A549 treated with DMSO at 1 μM for 4 hours (cell line): ENCODE results near the gene C1orf198. TPM values are rescaled to one million over a fixed set of nuclear protein-coding genes. Genes with fewer than 3 reads are reported as not detected.

ENCODE experiments used
- total RNA-seq: library from RNA; stranded (reverse); fragments of 200-300 nt; extraction: Qiagen RNA extraction; gene quantifications from 5 replicates; pipeline ENCODE4 v1.2.3, GENCODE V29; 2022; ENCODE audit warnings: low read depth

The C1orf198 gene
- 15.8 to 20.4 TPM (median 18.7 TPM) in 5 replicates for total RNA-seq

DNA sequence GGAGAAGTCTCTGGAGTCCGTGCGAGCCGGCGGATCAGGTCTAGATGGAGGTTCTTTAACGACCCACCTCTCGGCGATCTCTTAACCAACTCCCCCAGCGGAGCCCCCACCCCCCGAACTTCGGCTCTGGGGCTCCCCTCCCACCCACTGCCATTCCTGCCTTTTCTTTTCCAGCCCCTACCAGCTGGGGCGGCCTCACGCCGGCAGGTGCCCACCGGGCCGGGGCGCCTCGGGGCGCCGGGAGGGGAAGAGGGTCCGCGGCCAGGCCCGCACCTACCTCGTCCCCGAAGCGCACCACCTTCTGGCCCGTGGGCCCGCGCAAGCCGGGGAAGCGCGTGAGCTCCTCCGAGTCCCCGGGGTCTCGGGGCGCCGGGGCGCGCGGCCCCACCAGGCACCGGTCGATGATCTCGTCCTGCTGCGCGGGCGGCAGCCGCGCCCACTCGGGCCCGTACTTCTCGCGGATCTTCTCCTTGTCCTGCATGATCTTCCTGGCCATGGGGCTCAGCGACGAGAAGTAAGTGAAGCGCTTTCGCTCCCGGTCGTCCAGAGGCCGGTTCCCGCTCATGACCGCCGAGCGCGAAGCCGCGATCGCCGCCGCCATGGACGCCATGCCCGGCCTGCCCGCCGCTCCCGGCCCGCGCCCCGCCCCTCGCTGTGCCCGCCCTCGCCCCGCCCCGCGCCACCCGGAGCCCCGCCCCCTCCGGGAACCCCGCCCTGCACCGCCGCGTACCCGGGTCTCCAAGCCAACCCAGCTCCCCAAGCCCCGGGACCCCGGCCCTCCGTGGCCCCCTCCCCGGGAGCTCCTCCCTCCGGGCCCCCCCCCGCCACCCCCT is at the start of gene C1orf198:
C1orf198 (minus strand) TSS at position 619 of the 833 bp plus-strand sequence; CDS start at position 610, 9 bp downstream.

Other genes starting within 250 kb of the C1orf198 start
- 19.3 to 23.2 TPM (median 21.3 TPM) in 5 replicates for gene COG2, start 226.0 kb downstream of the C1orf198 start, total RNA-seq
- 0.08 to 0.17 TPM (median 0.14 TPM) in 5 replicates for gene AGT, start 154.4 kb downstream of the C1orf198 start, total RNA-seq
- not detected in 5 replicates for gene CAPN9, start 121.1 kb downstream of the C1orf198 start, total RNA-seq
- gene TTC13, start 110.3 kb upstream of the C1orf198 start, total RNA-seq: 8.3 to 11.4 TPM (median 9.8 TPM) in 5 replicates
- gene ARV1, start 110.6 kb upstream of the C1orf198 start, total RNA-seq: 23.6 to 26.4 TPM (median 25.5 TPM) in 5 replicates
- 13.8 to 19.8 TPM (median 16.2 TPM) in 5 replicates for gene FAM89A, start 171.7 kb upstream of the C1orf198 start, total RNA-seq